SK-N-SH treated with all-trans-retinoic acid at 6 μM for 48 hours (cell line): ENCODE data around the gene PGGHG.

Source experiments
- ARNTL ChIP-seq: fragments of 450-650 bp; formaldehyde crosslinking; IDR thresholded peaks from 2 replicates; pipeline ENCODE4 v1.5.0; 2020; ENCODE audit warnings: low read depth, mild to moderate bottlenecking, moderate library complexity, borderline replicate concordance
- BACH2 ChIP-seq: fragments of 250-450 bp; sonication (Bioruptor Pico); IDR thresholded peaks from 2 replicates; pipeline ENCODE4 v1.9.0; 2021; ENCODE audit warnings: mild to moderate bottlenecking, borderline replicate concordance
- CSDC2 ChIP-seq: fragments of 250-450 bp; sonication (Bioruptor Pico); IDR thresholded peaks from 2 replicates; pipeline ENCODE4 v1.5.0; 2020; ENCODE audit warnings: mild to moderate bottlenecking, moderate library complexity
- GLIS3 ChIP-seq: fragments of 250-450 bp; sonication (Bioruptor Pico); IDR thresholded peaks from 2 replicates; pipeline ENCODE4 v1.5.0; 2020; ENCODE audit warnings: mild to moderate bottlenecking, moderate library complexity
- RARB ChIP-seq: fragments of 250-450 bp; sonication (Bioruptor Pico); IDR thresholded peaks from 2 replicates; pipeline ENCODE4 v1.8.0; 2021; ENCODE audit warnings: mild to moderate bottlenecking, moderate library complexity
- SNAI2 ChIP-seq: fragments of 250-450 bp; sonication (Bioruptor Pico); IDR thresholded peaks from 2 replicates; pipeline ENCODE4 v1.5.0; 2020; ENCODE audit warnings: mild to moderate bottlenecking, moderate library complexity
- TCF4 ChIP-seq: fragments of 250-450 bp; sonication (Bioruptor Pico); IDR thresholded peaks from 2 replicates; pipeline ENCODE4 v1.8.0; 2021; ENCODE audit warnings: mild to moderate bottlenecking, moderate library complexity, borderline replicate concordance
- TOX ChIP-seq: fragments of 250-450 bp; sonication (Bioruptor Pico); IDR thresholded peaks from 2 replicates; pipeline ENCODE4 v1.8.0; 2021; ENCODE audit warnings: mild to moderate bottlenecking, moderate library complexity, borderline replicate concordance
- ZNF8 ChIP-seq: fragments of 450-650 bp; formaldehyde crosslinking; IDR thresholded peaks from 2 replicates; pipeline ENCODE4 v1.5.0; 2020; ENCODE audit warnings: mild to moderate bottlenecking, moderate library complexity
- TF ChIP-seq, protein P1 (sequence below): fragments of 250-450 bp; sonication (Bioruptor Pico); IDR thresholded peaks from 2 replicates; pipeline ENCODE4 v1.5.0; 2020; ENCODE audit warnings: mild to moderate bottlenecking, moderate library complexity
- TF ChIP-seq, protein P2 (sequence below): fragments of 250-450 bp; sonication (Bioruptor Pico); IDR thresholded peaks from 2 replicates; pipeline ENCODE4 v1.5.1; 2021; ENCODE audit warnings: mild to moderate bottlenecking, moderate library complexity

- TF ChIP-seq, protein P1, sequence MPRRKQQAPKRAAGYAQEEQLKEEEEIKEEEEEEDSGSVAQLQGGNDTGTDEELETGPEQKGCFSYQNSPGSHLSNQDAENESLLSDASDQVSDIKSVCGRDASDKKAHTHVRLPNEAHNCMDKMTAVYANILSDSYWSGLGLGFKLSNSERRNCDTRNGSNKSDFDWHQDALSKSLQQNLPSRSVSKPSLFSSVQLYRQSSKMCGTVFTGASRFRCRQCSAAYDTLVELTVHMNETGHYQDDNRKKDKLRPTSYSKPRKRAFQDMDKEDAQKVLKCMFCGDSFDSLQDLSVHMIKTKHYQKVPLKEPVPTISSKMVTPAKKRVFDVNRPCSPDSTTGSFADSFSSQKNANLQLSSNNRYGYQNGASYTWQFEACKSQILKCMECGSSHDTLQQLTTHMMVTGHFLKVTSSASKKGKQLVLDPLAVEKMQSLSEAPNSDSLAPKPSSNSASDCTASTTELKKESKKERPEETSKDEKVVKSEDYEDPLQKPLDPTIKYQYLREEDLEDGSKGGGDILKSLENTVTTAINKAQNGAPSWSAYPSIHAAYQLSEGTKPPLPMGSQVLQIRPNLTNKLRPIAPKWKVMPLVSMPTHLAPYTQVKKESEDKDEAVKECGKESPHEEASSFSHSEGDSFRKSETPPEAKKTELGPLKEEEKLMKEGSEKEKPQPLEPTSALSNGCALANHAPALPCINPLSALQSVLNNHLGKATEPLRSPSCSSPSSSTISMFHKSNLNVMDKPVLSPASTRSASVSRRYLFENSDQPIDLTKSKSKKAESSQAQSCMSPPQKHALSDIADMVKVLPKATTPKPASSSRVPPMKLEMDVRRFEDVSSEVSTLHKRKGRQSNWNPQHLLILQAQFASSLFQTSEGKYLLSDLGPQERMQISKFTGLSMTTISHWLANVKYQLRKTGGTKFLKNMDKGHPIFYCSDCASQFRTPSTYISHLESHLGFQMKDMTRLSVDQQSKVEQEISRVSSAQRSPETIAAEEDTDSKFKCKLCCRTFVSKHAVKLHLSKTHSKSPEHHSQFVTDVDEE (CRISPR knock-in tag): no peak
- TF ChIP-seq BACH2 (CRISPR knock-in tag) (no peak), GLIS3 (CRISPR knock-in tag) (no peak), RARB (CRISPR knock-in tag) (no peak), SNAI2 (no peak), TOX (CRISPR knock-in tag) (no peak), ZNF8 (CRISPR knock-in tag) (no peak), CSDC2 (no peak), ARNTL (CRISPR knock-in tag) (no peak), TCF4 (CRISPR knock-in tag) (no peak)
- TF ChIP-seq, protein P2, sequence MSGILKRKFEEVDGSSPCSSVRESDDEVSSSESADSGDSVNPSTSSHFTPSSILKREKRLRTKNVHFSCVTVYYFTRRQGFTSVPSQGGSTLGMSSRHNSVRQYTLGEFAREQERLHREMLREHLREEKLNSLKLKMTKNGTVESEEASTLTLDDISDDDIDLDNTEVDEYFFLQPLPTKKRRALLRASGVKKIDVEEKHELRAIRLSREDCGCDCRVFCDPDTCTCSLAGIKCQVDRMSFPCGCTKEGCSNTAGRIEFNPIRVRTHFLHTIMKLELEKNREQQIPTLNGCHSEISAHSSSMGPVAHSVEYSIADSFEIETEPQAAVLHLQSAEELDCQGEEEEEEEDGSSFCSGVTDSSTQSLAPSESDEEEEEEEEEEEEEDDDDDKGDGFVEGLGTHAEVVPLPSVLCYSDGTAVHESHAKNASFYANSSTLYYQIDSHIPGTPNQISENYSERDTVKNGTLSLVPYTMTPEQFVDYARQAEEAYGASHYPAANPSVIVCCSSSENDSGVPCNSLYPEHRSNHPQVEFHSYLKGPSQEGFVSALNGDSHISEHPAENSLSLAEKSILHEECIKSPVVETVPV (CRISPR knock-in tag): no peak
Measured at GRCh38 chr11:330307-330693, 41.4 kb downstream of the PGGHG start.
